CD4-positive, alpha-beta T cell (primary cell): Measurements from ENCODE around the gene TPRG1L. TPM values are rescaled to one million over a fixed set of nuclear protein-coding genes. Genes with fewer than 3 reads are reported as not detected.

ENCODE experiments used
- ATAC-seq: fragments of 200-7000 bp; cut with Tn5 transposase; one replicate; pipeline ENCODE4 v1.10.0; 2022; ENCODE audit warnings: mild to moderate bottlenecking; ENCODE audit not compliant: poor library complexity
- CTCF ChIA-PET: fragments of 350-600 bp; sonication (Branson Sonifier 250); formaldehyde crosslinking; loops from one replicate; lab custom pipeline; 2021; ENCODE audit warnings: antibody characterized with exemption, inconsistent platforms; lab: Charles Lee
- POLR2A ChIA-PET: fragments of 350-600 bp; sonication (Branson Sonifier 250); formaldehyde crosslinking; loops from one replicate; lab custom pipeline; 2021; ENCODE audit warnings: antibody characterized with exemption, inconsistent platforms; lab: Charles Lee
- DNase-seq, 14 experiments: peaks; one replicate each; pipeline ENCODE4 v3.0.0-alpha.2; 2013 to 2020; ENCODE audit warnings: mixed read lengths in 2 of 14
- H3K27ac ChIP-seq, 2 donors: one replicate each; pipeline versions ENCODE4 v1.5.1 to v1.7.0; 2013; ENCODE audit warnings: low read length in 2 of 2, low read depth in 1 of 2, mild to moderate bottlenecking in 1 of 2
- H3K27me3 ChIP-seq, 2 experiments: 1 replicate in 1 of 2; 2 replicates in 1 of 2; pipeline versions ENCODE4 v1.6.1 to v1.7.0; 2013; ENCODE audit warnings: low read length in 2 of 2, control low read depth in 1 of 2, mild to moderate bottlenecking in 1 of 2, moderate library complexity in 1 of 2; ENCODE audit not compliant: insufficient read depth in 2 of 2, control insufficient read depth in 1 of 2
- H3K36me3 ChIP-seq: one replicate; pipeline ENCODE4 v1.6.1; 2013; ENCODE audit warnings: low read length, control low read depth; ENCODE audit not compliant: insufficient read depth
- H3K4me1 ChIP-seq: one replicate; pipeline ENCODE4 v1.6.1; 2013; ENCODE audit warnings: low read length, control low read depth; ENCODE audit not compliant: insufficient read depth
- H3K4me3 ChIP-seq: one replicate; pipeline ENCODE4 v1.5.1; 2013; ENCODE audit warnings: mild to moderate bottlenecking, low read length, moderate library complexity
- H3K9me3 ChIP-seq, 2 experiments: 1 replicate in 1 of 2; 2 replicates in 1 of 2; pipeline versions ENCODE4 v1.6.1 to v1.7.0; 2013; ENCODE audit warnings: low read length in 2 of 2, mild to moderate bottlenecking in 2 of 2, control low read depth in 1 of 2, moderate library complexity in 1 of 2; ENCODE audit not compliant: control insufficient read depth in 1 of 2, insufficient read depth in 1 of 2
- H3K27ac Mint-ChIP-seq: one replicate; pipeline ENCODE4 v1.8.0; 2020; ENCODE audit warnings: mixed read lengths
- H3K27me3 Mint-ChIP-seq: one replicate; pipeline ENCODE4 v1.8.0; 2021; ENCODE audit warnings: mixed read lengths
- H3K36me3 Mint-ChIP-seq: one replicate; pipeline ENCODE4 v1.8.0; 2021; ENCODE audit warnings: low read depth, mixed read lengths
- H3K4me1 Mint-ChIP-seq: one replicate; pipeline ENCODE4 v1.8.0; 2021; ENCODE audit warnings: low read depth, mixed read lengths
- H3K4me3 Mint-ChIP-seq: one replicate; pipeline ENCODE4 v1.8.0; 2020; ENCODE audit warnings: mild to moderate bottlenecking, mixed read lengths
- H3K9me3 Mint-ChIP-seq: one replicate; pipeline ENCODE4 v1.8.0; 2020; ENCODE audit warnings: mixed read lengths
- intact Hi-C, 2 experiments: fragments of 100-400 bp; cut with DNase I in 1 of 2; cut with micrococcal nuclease in 1 of 2; formaldehyde crosslinking; loops; one replicate each; pipeline versions ENCODE4 v1.15.1 to v1.9.0; 2023 to 2025; cut with DNase I, micrococcal nuclease
- total RNA-seq, 174 experiments: library from RNA in 2 of 174; stranded (reverse) in 2 of 174; gene quantifications; one replicate each; pipeline ENCODE4 v1.2.3 and lab custom pipeline; 2021 to 2026
- TF ChIP-seq, protein P1 (sequence below): fragments of 200-600 bp; IDR thresholded peaks from one replicate; pipeline ENCODE4 v1.8.0; 2022; ENCODE audit warnings: antibody characterized with exemption, mild to moderate bottlenecking

The TPRG1L gene
- total RNA-seq, 2 experiments from 2014 or later, result 46.5 to 48.3 TPM

DNA sequence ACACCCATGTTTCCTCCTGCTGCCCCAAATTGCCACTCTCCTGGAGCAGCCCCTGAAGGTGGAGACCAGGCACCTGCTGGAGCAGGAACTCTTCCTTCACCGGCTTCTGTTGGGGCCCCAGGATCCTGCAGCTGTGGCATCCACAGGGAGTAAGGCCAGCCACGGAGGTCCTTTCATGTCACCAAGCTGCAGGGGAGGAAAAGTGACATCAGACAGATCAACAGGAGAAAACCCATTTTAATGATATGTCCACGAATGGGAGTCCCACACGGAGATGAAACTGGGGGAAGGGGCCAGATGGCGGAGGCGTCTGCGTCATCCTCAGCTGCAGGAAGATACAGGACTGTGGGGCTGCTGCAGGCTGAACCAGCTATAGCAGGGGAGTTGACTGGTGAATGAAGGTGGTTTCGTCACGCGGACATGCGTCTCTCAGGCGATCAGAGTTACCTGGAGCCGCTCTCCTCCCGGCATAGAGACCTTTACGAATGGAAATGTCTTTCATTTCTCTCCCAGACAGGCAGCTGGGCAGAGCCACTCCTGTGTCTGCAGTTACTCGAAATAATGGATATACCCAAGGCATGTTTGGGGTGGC, 37.4 kb downstream of the TPRG1L start:
- H3K9me3 ChIP-seq, result no peaks in the 10 kb centered on the region
- Mint-ChIP-seq H3K4me1 (no peaks in the 10 kb centered on the region), H3K9me3 (no peaks in the 10 kb centered on the region), H3K27me3 (peaks cover 20% of the 10 kb centered on the region), H3K36me3 (no peaks in the 10 kb centered on the region), H3K4me3 (no peak overlapping the region), H3K27ac (no peak overlapping the region)
- POLR2A ChIA-PET, result no interaction called here
- peaks cover 6 to 8% of the 10 kb centered on the region in 2 experiments for H3K27me3 ChIP-seq
- DNase-seq, result no peak
- no peak for ATAC-seq
- H3K4me3 ChIP-seq, result no peak overlapping the region
- CTCF ChIA-PET, result interaction anchor here (0.7 kb wide), 1 partner anchor 43 kb away, joined by 3 read pairs; no protein-coding TSS in a partner anchor
- intact Hi-C loops, result no loop called here
- H3K4me1 ChIP-seq, result no peaks in the 10 kb centered on the region
- H3K27ac ChIP-seq, result no peak overlapping the region
- H3K36me3 ChIP-seq, result no peaks in the 10 kb centered on the region
- TF ChIP-seq, protein P1, sequence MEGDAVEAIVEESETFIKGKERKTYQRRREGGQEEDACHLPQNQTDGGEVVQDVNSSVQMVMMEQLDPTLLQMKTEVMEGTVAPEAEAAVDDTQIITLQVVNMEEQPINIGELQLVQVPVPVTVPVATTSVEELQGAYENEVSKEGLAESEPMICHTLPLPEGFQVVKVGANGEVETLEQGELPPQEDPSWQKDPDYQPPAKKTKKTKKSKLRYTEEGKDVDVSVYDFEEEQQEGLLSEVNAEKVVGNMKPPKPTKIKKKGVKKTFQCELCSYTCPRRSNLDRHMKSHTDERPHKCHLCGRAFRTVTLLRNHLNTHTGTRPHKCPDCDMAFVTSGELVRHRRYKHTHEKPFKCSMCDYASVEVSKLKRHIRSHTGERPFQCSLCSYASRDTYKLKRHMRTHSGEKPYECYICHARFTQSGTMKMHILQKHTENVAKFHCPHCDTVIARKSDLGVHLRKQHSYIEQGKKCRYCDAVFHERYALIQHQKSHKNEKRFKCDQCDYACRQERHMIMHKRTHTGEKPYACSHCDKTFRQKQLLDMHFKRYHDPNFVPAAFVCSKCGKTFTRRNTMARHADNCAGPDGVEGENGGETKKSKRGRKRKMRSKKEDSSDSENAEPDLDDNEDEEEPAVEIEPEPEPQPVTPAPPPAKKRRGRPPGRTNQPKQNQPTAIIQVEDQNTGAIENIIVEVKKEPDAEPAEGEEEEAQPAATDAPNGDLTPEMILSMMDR, result no peak

DNA sequence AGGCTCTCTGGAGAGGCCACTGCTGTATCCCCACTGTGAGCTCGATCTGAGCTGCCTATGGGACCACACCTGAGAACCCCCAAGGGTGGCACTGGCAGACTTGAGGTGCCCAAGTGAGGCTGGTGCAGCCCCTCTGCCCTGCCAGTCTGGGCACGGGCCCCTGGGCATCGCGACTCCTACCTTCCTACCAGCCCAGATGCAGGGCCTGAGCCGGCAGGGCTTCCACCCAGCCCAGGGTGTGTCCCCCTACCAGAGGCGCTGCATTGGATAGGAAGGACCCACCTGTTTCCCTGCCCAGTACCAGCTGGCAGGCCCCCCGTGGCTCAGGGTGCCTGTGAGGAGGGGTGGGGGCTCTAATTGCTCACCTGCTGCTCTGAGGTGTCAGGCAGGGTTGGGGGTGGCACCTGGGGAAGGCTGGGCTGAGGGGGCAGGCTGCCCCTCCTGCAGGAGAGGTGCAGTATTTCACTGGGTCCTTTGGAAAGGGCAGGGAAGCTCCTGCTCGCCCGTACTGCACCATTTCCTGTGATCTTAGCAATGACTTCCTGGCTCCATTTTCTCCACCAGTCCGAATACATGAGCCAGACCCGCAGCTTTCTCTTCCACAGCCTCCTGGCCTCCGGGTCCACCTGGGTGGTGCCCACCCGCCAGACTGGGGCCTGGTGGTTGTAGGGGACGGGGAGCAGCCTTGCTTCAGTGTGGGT, 39.3 kb downstream of the TPRG1L start:
- Mint-ChIP-seq H3K4me1 (no peaks in the 10 kb centered on the region), H3K4me3 (no peak overlapping the region), H3K36me3 (no peaks in the 10 kb centered on the region), H3K27me3 (peaks cover 11% of the 10 kb centered on the region), H3K27ac (no peak overlapping the region), H3K9me3 (no peaks in the 10 kb centered on the region)
- Histone ChIP-seq H3K9me3 (no peaks in the 10 kb centered on the region), H3K27ac (no peak overlapping the region), H3K4me3 (no peak overlapping the region), H3K4me1 (no peaks in the 10 kb centered on the region), H3K27me3 (peaks cover 0 to 5% of the 10 kb centered on the region in 2 experiments), H3K36me3 (no peaks in the 10 kb centered on the region)
- CTCF ChIA-PET, result no interaction called here
- no peak for ATAC-seq
- POLR2A ChIA-PET, result no interaction called here
- intact Hi-C loops, result no loop called here
- TF ChIP-seq, protein P1, result no peak
- DNase-seq, result no peak

DNA sequence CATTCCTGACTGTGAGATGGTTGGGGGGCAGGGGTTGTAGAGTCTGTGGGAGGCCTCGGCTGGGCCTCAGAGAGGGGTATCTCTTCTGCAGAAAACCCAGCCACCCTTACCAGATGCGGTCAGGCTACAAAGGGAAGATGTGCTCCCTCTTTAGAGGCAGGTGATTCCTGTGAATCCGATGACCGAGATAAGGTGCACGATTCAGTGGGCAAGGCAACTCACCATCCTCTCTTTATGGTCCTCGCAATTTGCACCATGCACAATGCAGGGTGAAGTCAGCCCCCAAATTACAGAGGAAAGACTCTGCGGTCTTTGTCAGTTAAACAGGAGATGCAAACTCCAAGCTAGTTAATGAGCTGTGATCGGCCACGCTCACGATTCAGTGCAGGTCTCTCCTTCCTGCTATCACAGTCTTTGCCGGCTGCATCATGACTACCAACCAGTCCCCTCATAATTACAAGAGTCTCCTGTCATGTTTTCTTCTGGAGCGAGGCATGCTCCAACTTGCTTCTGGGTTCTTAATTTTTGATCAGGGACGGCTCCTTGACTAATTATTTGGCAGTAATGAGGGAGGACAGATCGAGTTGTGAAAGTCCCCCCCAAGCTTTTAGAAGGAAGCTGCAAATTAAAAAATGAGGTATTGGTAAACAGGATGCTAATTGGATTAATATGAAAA, 40.0 kb downstream of the TPRG1L start:
- intact Hi-C loops, result no loop called here
- Histone ChIP-seq H3K4me1 (no peaks in the 10 kb centered on the region), H3K27me3 (peaks cover 0 to 4% of the 10 kb centered on the region in 2 experiments), H3K4me3 (no peak overlapping the region), H3K36me3 (no peaks in the 10 kb centered on the region), H3K27ac (no peak overlapping the region), H3K9me3 (no peaks in the 10 kb centered on the region)
- ATAC-seq (no peak), DNase-seq (no peak)
- H3K27ac Mint-ChIP-seq, result no peak overlapping the region
- CTCF ChIA-PET, result no interaction called here
- peaks cover 9% of the 10 kb centered on the region for H3K27me3 Mint-ChIP-seq
- TF ChIP-seq, protein P1, result no peak
- H3K9me3 Mint-ChIP-seq, result no peaks in the 10 kb centered on the region
- no peak overlapping the region for H3K4me3 Mint-ChIP-seq
- no peaks in the 10 kb centered on the region for H3K36me3 Mint-ChIP-seq
- no peaks in the 10 kb centered on the region for H3K4me1 Mint-ChIP-seq
- POLR2A ChIA-PET, result no interaction called here
